H9 (cell line): Measurements from ENCODE around the gene AMBRA1. TPM values are rescaled to one million over a fixed set of nuclear protein-coding genes. Genes with fewer than 3 reads are reported as not detected.

Experiments used
- DNase-seq: peaks from one replicate; pipeline ENCODE4 v3.0.0-alpha.2; 2017
- H2AFZ ChIP-seq: one replicate; pipeline ENCODE4 v1.6.1; 2013; ENCODE audit warnings: mild to moderate bottlenecking, low read length, control low read depth, moderate library complexity
- H2AK5ac ChIP-seq: 2 replicates; pipeline ENCODE4 v1.6.1; 2013; ENCODE audit warnings: low read length, control low read depth, mixed read lengths; ENCODE audit not compliant: insufficient read length
- H2BK120ac ChIP-seq: one replicate; pipeline ENCODE4 v1.6.1; 2013; ENCODE audit warnings: low read depth, mild to moderate bottlenecking, low read length, control low read depth, inconsistent platforms; ENCODE audit not compliant: poor library complexity, severe bottlenecking
- H2BK12ac ChIP-seq: 2 replicates; pipeline ENCODE4 v1.6.1; 2013; ENCODE audit warnings: low read length, control low read depth, mixed read lengths, low read depth; ENCODE audit not compliant: insufficient read length
- H2BK15ac ChIP-seq: 2 replicates; pipeline ENCODE4 v1.6.1; 2013; ENCODE audit warnings: low read depth, low read length, control low read depth
- H2BK20ac ChIP-seq: one replicate; pipeline ENCODE4 v1.6.1; 2013; ENCODE audit warnings: low read depth, mild to moderate bottlenecking, low read length, control low read depth, inconsistent platforms; ENCODE audit not compliant: poor library complexity, severe bottlenecking
- H2BK5ac ChIP-seq: 2 replicates; pipeline ENCODE4 v1.6.1; 2013; ENCODE audit warnings: low read length, control low read depth, mixed read lengths; ENCODE audit not compliant: insufficient read length
- H3K14ac ChIP-seq: 2 replicates; pipeline ENCODE4 v1.6.1; 2013; ENCODE audit warnings: low read length, control low read depth; ENCODE audit not compliant: insufficient read depth
- H3K18ac ChIP-seq: 2 replicates; pipeline ENCODE4 v1.6.1; 2013; ENCODE audit warnings: low read depth, mild to moderate bottlenecking, mixed read lengths, low read length, control low read depth; ENCODE audit not compliant: insufficient read length
- H3K23ac ChIP-seq: 2 replicates; pipeline ENCODE4 v1.6.1; 2013; ENCODE audit warnings: low read length, control low read depth, mixed read lengths, low read depth; ENCODE audit not compliant: insufficient read length
- H3K23me2 ChIP-seq: 2 replicates; pipeline ENCODE4 v1.6.1; 2013; ENCODE audit warnings: low read depth, mild to moderate bottlenecking, mixed read lengths, low read length, control low read depth; ENCODE audit not compliant: insufficient read length, poor library complexity, severe bottlenecking
- H3K27ac ChIP-seq: 2 replicates; pipeline ENCODE4 v1.5.1; 2013; ENCODE audit warnings: low read length, control low read depth, mixed read lengths, low read depth; ENCODE audit not compliant: insufficient read length
- H3K27me3 ChIP-seq: 2 replicates; pipeline ENCODE4 v1.6.1; 2013; ENCODE audit warnings: low read length, control low read depth, inconsistent platforms; ENCODE audit not compliant: insufficient read depth
- H3K4ac ChIP-seq: 2 replicates; pipeline ENCODE4 v1.6.1; 2013; ENCODE audit warnings: low read depth, mild to moderate bottlenecking, control low read depth, inconsistent platforms, low read length, moderate library complexity
- H3K4me1 ChIP-seq: 2 replicates; pipeline ENCODE4 v1.6.1; 2013; ENCODE audit warnings: low read length, control low read depth, inconsistent platforms; ENCODE audit not compliant: insufficient read depth
- H3K4me2 ChIP-seq: 2 replicates; pipeline ENCODE4 v1.6.1; 2013; ENCODE audit warnings: low read length, control low read depth, mixed read lengths; ENCODE audit not compliant: insufficient read length, insufficient read depth
- H3K56ac ChIP-seq: 2 replicates; pipeline ENCODE4 v1.6.1; 2013; ENCODE audit warnings: low read depth, mild to moderate bottlenecking, mixed read lengths, low read length, control low read depth; ENCODE audit not compliant: insufficient read length
- H3K79me1 ChIP-seq: 2 replicates; pipeline ENCODE4 v1.6.1; 2013; ENCODE audit warnings: low read depth, mild to moderate bottlenecking, moderate library complexity, low read length, control low read depth, inconsistent platforms; ENCODE audit not compliant: insufficient read depth, poor library complexity, severe bottlenecking
- H3K79me2 ChIP-seq: 2 replicates; pipeline ENCODE4 v1.6.1; 2013; ENCODE audit warnings: low read length, control low read depth, inconsistent platforms; ENCODE audit not compliant: insufficient read depth
- H3K9ac ChIP-seq: 2 replicates; pipeline ENCODE4 v1.6.1; 2013; ENCODE audit warnings: low read length, control low read depth, mixed read lengths; ENCODE audit not compliant: insufficient read length; ENCODE audit errors: extremely low read depth
- H3K9me3 ChIP-seq: one replicate; pipeline ENCODE4 v1.6.1; 2013; ENCODE audit warnings: low read depth, low read length, inconsistent platforms; ENCODE audit not compliant: control insufficient read depth
- H3T11ph ChIP-seq: one replicate; pipeline ENCODE4 v1.6.1; 2013; ENCODE audit warnings: mild to moderate bottlenecking, low read length, control low read depth, inconsistent platforms
- H4K20me1 ChIP-seq: one replicate; pipeline ENCODE4 v1.6.1; 2013; ENCODE audit not compliant: control insufficient read depth, insufficient read length, insufficient read depth
- H4K5ac ChIP-seq: 2 replicates; pipeline ENCODE4 v1.6.1; 2013; ENCODE audit warnings: low read depth, mild to moderate bottlenecking, mixed read lengths, low read length, control low read depth; ENCODE audit not compliant: insufficient read length
- H4K8ac ChIP-seq: replicated peaks from 2 replicates; pipeline ENCODE4 v1.6.1; 2013; ENCODE audit warnings: low read length, control low read depth, mixed read lengths, low read depth; ENCODE audit not compliant: insufficient read length
- H4K91ac ChIP-seq: 2 replicates; pipeline ENCODE4 v1.6.1; 2013; ENCODE audit warnings: low read depth, mild to moderate bottlenecking, moderate library complexity, mixed read lengths, low read length, control low read depth; ENCODE audit not compliant: insufficient read length
- H3K27ac Mint-ChIP-seq, 3 experiments: 2 replicates in 2 of 3; 3 replicates in 1 of 3; pipeline ENCODE4 v1.8.0; 2020 to 2021; ENCODE audit warnings: mixed read lengths in 3 of 3, mild to moderate bottlenecking in 1 of 3, moderate library complexity in 1 of 3
- H3K27me3 Mint-ChIP-seq: 2 replicates; pipeline ENCODE4 v1.8.0; 2021; ENCODE audit warnings: low read depth, mild to moderate bottlenecking, moderate library complexity, mixed read lengths
- H3K36me3 Mint-ChIP-seq, 3 experiments: 2 replicates in 2 of 3; 3 replicates in 1 of 3; pipeline ENCODE4 v1.8.0; 2020 to 2021; ENCODE audit warnings: low read depth in 3 of 3, mixed read lengths in 3 of 3; ENCODE audit not compliant: insufficient read depth in 1 of 3
- H3K4me1 Mint-ChIP-seq, 2 experiments: 2 replicates each; pipeline ENCODE4 v1.8.0; 2020; ENCODE audit warnings: mixed read lengths in 2 of 2
- H3K4me3 Mint-ChIP-seq, 2 experiments: 2 replicates in 1 of 2; 3 replicates in 1 of 2; pipeline ENCODE4 v1.8.0; 2020 to 2021; ENCODE audit warnings: mild to moderate bottlenecking in 2 of 2, mixed read lengths in 2 of 2, moderate library complexity in 1 of 2
- H3K9me3 Mint-ChIP-seq, 2 experiments: 2 replicates in 1 of 2; 3 replicates in 1 of 2; pipeline ENCODE4 v1.8.0; 2020; ENCODE audit warnings: mild to moderate bottlenecking in 2 of 2, mixed read lengths in 2 of 2, moderate library complexity in 1 of 2
- WGBS: extraction: QIAGEN DNeasy Blood & Tissue Kit; methylation state at CpG from one replicate; pipeline ENCODE4 v1.1.7; 2013; ENCODE audit warnings: missing lambda C conversion rate, low lambda C conversion rate, mixed read lengths; ENCODE audit not compliant: insufficient read length; ENCODE audit errors: extremely low coverage; 5-methylcytosine and 5-hydroxymethylcytosine counted together
- total RNA-seq: library from RNA; stranded (reverse); gene quantifications from 2 replicates; pipeline ENCODE4 v1.2.1, GENCODE V29; 2021
- TF ChIP-seq, protein P1 (sequence below): fragments of 200-600 bp; sonication (generic); conservative IDR thresholded peaks from 3 replicates; pipeline ENCODE4 v1.8.0; 2021; ENCODE audit warnings: antibody characterized with exemption, mild to moderate bottlenecking

Gene AMBRA1
- total RNA-seq, 1 experiment from 2014 or later = 37.5 TPM

DNA sequence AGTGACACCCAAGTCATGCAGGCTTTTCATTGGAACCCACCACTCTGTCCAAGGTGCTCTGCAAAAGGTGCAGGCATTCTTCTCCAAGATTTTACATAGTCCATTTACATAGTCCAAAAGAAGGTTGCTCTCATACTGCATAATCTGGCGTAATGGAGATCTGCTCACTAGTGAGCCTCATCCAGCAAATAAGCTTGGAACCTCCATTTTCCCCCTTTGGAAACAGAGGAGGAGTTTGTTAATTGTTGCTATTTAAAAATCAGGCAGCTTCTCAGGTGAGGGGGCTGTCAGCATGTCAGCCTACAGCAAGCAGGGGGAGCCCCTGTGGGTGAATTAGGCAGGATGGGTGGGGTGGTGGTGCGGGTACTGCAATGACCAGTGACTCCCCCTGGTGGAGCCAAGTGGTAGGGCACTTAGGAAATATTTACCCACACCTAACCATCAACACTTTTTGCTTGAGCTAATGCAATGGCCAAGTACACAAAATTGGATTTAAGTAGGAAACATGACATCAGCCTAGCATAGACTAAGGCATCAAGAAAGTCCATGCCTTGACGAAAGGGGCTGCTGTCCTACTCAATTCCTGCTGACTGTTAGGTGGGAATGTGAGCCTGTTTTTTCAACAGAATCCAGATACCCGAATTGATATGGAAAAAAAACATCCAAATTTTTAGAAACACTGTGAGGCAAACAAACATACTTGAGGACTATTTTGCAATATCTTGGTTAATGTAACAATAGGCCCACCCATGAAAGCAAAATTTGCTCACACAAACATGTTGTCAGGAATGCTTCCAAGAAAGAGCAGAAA, 64.5 kb downstream of the AMBRA1 start:
- H2BK15ac ChIP-seq = no peak overlapping the region
- no CpG with 5 or more reads among the region's 4 CpGs for WGBS
- H4K20me1 ChIP-seq = no peaks in the 10 kb centered on the region

More for the DNA sequence above, 64.5 kb downstream of the AMBRA1 start:
- Mint-ChIP-seq H3K27me3 (no peaks in the 10 kb centered on the region), H3K4me3 (no peak overlapping the region), H3K27ac (peak overlapping the region in 1 of 3 experiments; percentile 52; a peak in 2 of 7 replicates), H3K36me3 (peaks cover 5 to 8% (median 8%) of the 10 kb centered on the region in 3 experiments; a peak in 5 of 7 replicates), H3K4me1 (peaks cover 12 to 17% of the 10 kb centered on the region in 2 experiments), H3K9me3 (no peaks in the 10 kb centered on the region; a peak in 1 of 5 replicates)
- H2BK20ac ChIP-seq = no peak overlapping the region
- no peak overlapping the region for H4K91ac ChIP-seq
- H2AK5ac ChIP-seq = no peak overlapping the region
- no peaks in the 10 kb centered on the region for H3K9me3 ChIP-seq
- no peak overlapping the region for H3K27ac ChIP-seq
- no peak overlapping the region for H3K4me2 ChIP-seq
- no peak overlapping the region for H4K5ac ChIP-seq
- peak; percentile 85 for DNase-seq
- H3K4me1 ChIP-seq = no peaks in the 10 kb centered on the region; the same call in 1 of the 2 replicates
- peaks cover 8% of the 10 kb centered on the region; the same call in 1 of the 2 replicates for H3K79me2 ChIP-seq
- no peak overlapping the region for H3K56ac ChIP-seq
- H3K9ac ChIP-seq = no peak overlapping the region
- no peak overlapping the region for H3K23ac ChIP-seq
- H3T11ph ChIP-seq = no peak overlapping the region
- H3K79me1 ChIP-seq = no peaks in the 10 kb centered on the region
- no peak overlapping the region for H2BK120ac ChIP-seq
- no peak overlapping the region for H2BK12ac ChIP-seq
- H3K27me3 ChIP-seq = no peaks in the 10 kb centered on the region
- H3K23me2 ChIP-seq = no peaks in the 10 kb centered on the region
- H2BK5ac ChIP-seq = no peak overlapping the region
- H3K18ac ChIP-seq = no peak overlapping the region
- no peak overlapping the region for H2AFZ ChIP-seq
- TF ChIP-seq, protein P1, sequence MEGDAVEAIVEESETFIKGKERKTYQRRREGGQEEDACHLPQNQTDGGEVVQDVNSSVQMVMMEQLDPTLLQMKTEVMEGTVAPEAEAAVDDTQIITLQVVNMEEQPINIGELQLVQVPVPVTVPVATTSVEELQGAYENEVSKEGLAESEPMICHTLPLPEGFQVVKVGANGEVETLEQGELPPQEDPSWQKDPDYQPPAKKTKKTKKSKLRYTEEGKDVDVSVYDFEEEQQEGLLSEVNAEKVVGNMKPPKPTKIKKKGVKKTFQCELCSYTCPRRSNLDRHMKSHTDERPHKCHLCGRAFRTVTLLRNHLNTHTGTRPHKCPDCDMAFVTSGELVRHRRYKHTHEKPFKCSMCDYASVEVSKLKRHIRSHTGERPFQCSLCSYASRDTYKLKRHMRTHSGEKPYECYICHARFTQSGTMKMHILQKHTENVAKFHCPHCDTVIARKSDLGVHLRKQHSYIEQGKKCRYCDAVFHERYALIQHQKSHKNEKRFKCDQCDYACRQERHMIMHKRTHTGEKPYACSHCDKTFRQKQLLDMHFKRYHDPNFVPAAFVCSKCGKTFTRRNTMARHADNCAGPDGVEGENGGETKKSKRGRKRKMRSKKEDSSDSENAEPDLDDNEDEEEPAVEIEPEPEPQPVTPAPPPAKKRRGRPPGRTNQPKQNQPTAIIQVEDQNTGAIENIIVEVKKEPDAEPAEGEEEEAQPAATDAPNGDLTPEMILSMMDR = peak; percentile 95
- no peak overlapping the region for H4K8ac ChIP-seq
- H3K4ac ChIP-seq = no peak overlapping the region
- H3K14ac ChIP-seq = no peak overlapping the region
